HT-29 (cell line): ENCODE data around the gene TNK1. TPM values are rescaled to one million over a fixed set of nuclear protein-coding genes. Genes with fewer than 3 reads are reported as not detected.

Source experiments
- DNase-seq: peaks from one replicate; pipeline ENCODE4 v3.0.0-alpha.2; 2015; ENCODE audit warnings: low spot score
- total RNA-seq: library from RNA; depleted of rRNA; stranded (reverse); fragments of >200 nt; shearing (Covaris generic); gene quantifications from 2 replicates; pipeline ENCODE4 v1.2.3, GENCODE V29; 2014

TNK1 gene
- total RNA-seq, 1 experiment from 2014 or later: 9.4 TPM

GRCh38 chr17:7410634-7411426 lies 29.9 kb downstream of the TNK1 start:
- DNase-seq: no peak

GRCh38 chr17:7411427-7411750 lies 30.5 kb downstream of the TNK1 start:
- no peak for DNase-seq

- no peak for DNase-seq
Measured at GRCh38 chr17:7413346-7413985, 32.6 kb downstream of the TNK1 start.

GRCh38 chr17:7414837-7415236 lies 33.9 kb downstream of the TNK1 start:
- DNase-seq: no peak

- DNase-seq: no peak
Measured at GRCh38 chr17:7415784-7416183, 34.9 kb downstream of the TNK1 start.

- no peak for DNase-seq
Measured at GRCh38 chr17:7416323-7416722, 35.4 kb downstream of the TNK1 start.

GRCh38 chr17:7417056-7417655 lies 36.3 kb downstream of the TNK1 start:
- DNase-seq: no peak

- no peak for DNase-seq
Measured at GRCh38 chr17:7418472-7419152, 37.7 kb downstream of the TNK1 start.

- no peak for DNase-seq
Measured at GRCh38 chr17:7419819-7420610, 39.1 kb downstream of the TNK1 start, which contains the start of gene SPEM1. SPEM1 (plus strand) TSS chr17:7420324; CDS start chr17:7420385, 61 bp downstream.

- no peak for DNase-seq
Measured at GRCh38 chr17:7421186-7421585, 40.3 kb downstream of the TNK1 start.

- DNase-seq: no peak
Measured at GRCh38 chr17:7423679-7424078, 42.8 kb downstream of the TNK1 start.

GRCh38 chr17:7425316-7425715 lies 44.4 kb downstream of the TNK1 start, which contains the start of gene SPEM2:
SPEM2 (plus strand) TSS chr17:7425616; CDS start chr17:7425689, 73 bp downstream.
- no peak for DNase-seq

- no peak for DNase-seq
Measured at GRCh38 chr17:7425756-7426155, 44.9 kb downstream of the TNK1 start.

- DNase-seq: no peak
Measured at GRCh38 chr17:7426203-7426863, 45.4 kb downstream of the TNK1 start.

GRCh38 chr17:7426896-7427489 lies 46.1 kb downstream of the TNK1 start:
- no peak for DNase-seq

GRCh38 chr17:7427549-7427948 lies 46.7 kb downstream of the TNK1 start:
- DNase-seq: no peak

GRCh38 chr17:7428557-7428956 lies 47.7 kb downstream of the TNK1 start, which contains the start of gene SPEM3:
SPEM3 (plus strand) TSS chr17:7428857; CDS start chr17:7428903, 46 bp downstream.
- no peak for DNase-seq

GRCh38 chr17:7429722-7430121 lies 48.8 kb downstream of the TNK1 start:
- no peak for DNase-seq

- DNase-seq: no peak
Measured at GRCh38 chr17:7431231-7431630, 50.3 kb downstream of the TNK1 start.

- no peak for DNase-seq
Measured at GRCh38 chr17:7432296-7432695, 51.4 kb downstream of the TNK1 start.
